HEK293 (cell line): ENCODE data around the gene SUPV3L1.
A peak's percentile ranks its signal among the peaks of the same experiment; 100 is the strongest.

Experiments
- CTCF ChIP-seq: fragments of 450-650 bp; formaldehyde crosslinking; IDR thresholded peaks from 2 replicates; pipeline ENCODE4 v1.5.1; 2016; ENCODE audit warnings: missing biosample characterization, missing genetic modification characterization
- GFI1B ChIP-seq: fragments of 450-650 bp; formaldehyde crosslinking; IDR thresholded peaks from 2 replicates; pipeline ENCODE4 v1.5.1; 2016; ENCODE audit warnings: missing biosample characterization, missing genetic modification characterization
- HOXC10 ChIP-seq: sonication (generic); formaldehyde crosslinking; IDR thresholded peaks from 2 replicates; pipeline ENCODE4 v1.8.1; 2023; ENCODE audit warnings: mild to moderate bottlenecking, missing genetic modification reagents
- MEIS1 ChIP-seq: sonication (generic); formaldehyde crosslinking; IDR thresholded peaks from 2 replicates; pipeline ENCODE4 v1.8.1; 2022; ENCODE audit warnings: missing genetic modification reagents, mild to moderate bottlenecking, borderline replicate concordance
- PBX3 ChIP-seq: sonication (generic); formaldehyde crosslinking; IDR thresholded peaks from 2 replicates; pipeline ENCODE4 v1.8.1; 2022; ENCODE audit warnings: mild to moderate bottlenecking, moderate library complexity, missing genetic modification reagents
- YY1 ChIP-seq: fragments of 450-650 bp; formaldehyde crosslinking; IDR thresholded peaks from 2 replicates; pipeline ENCODE4 v1.5.1; 2018; ENCODE audit warnings: missing biosample characterization, missing genetic modification characterization
- ZFP3 ChIP-seq: fragments of 450-650 bp; formaldehyde crosslinking; IDR thresholded peaks from 2 replicates; pipeline ENCODE4 v1.5.1; 2016; ENCODE audit warnings: low read depth, missing biosample characterization, missing genetic modification characterization
- ZNF214 ChIP-seq: fragments of 450-650 bp; formaldehyde crosslinking; IDR thresholded peaks from 2 replicates; pipeline ENCODE4 v1.5.1; 2017; ENCODE audit warnings: missing biosample characterization, mild to moderate bottlenecking, missing genetic modification characterization, borderline replicate concordance
- ZNF302 ChIP-seq: fragments of 450-650 bp; formaldehyde crosslinking; IDR thresholded peaks from 2 replicates; pipeline ENCODE4 v1.5.1; 2016; ENCODE audit warnings: missing biosample characterization, missing genetic modification characterization, low read depth
- ZNF423 ChIP-seq: fragments of 450-650 bp; formaldehyde crosslinking; IDR thresholded peaks from 2 replicates; pipeline ENCODE4 v1.5.1; 2016; ENCODE audit warnings: missing biosample characterization, missing genetic modification characterization
- ZNF521 ChIP-seq: fragments of 450-650 bp; formaldehyde crosslinking; IDR thresholded peaks from 2 replicates; pipeline ENCODE4 v1.5.1; 2017; ENCODE audit warnings: missing biosample characterization, mild to moderate bottlenecking, missing genetic modification characterization
- ZNF610 ChIP-seq: fragments of 450-650 bp; formaldehyde crosslinking; IDR thresholded peaks from 2 replicates; pipeline ENCODE4 v1.5.1; 2016; ENCODE audit warnings: missing biosample characterization, missing genetic modification characterization, borderline replicate concordance
- ZNF76 ChIP-seq: fragments of 450-650 bp; formaldehyde crosslinking; IDR thresholded peaks from 2 replicates; pipeline ENCODE4; 2016; ENCODE audit warnings: low read depth, missing biosample characterization, missing genetic modification characterization, borderline replicate concordance
- ZXDB ChIP-seq: fragments of 450-650 bp; formaldehyde crosslinking; IDR thresholded peaks from 2 replicates; pipeline ENCODE4 v1.5.1; 2016; ENCODE audit warnings: missing biosample characterization, missing genetic modification characterization

- no peak for TF ChIP-seq CTCF (tag by site-specific recombination)
- no peak for TF ChIP-seq ZNF423 (tag by site-specific recombination)
- peak; percentile 57 for TF ChIP-seq ZXDB (tag by site-specific recombination)
- no peak for TF ChIP-seq HOXC10
- no peak for TF ChIP-seq PBX3
- TF ChIP-seq ZNF76: peak; percentile 47; the same call in 1 of the 2 replicates
- no peak for TF ChIP-seq ZNF214 (tag by site-specific recombination)
- TF ChIP-seq ZFP3: no peak
- TF ChIP-seq ZNF521 (tag by site-specific recombination): no peak
- peak; percentile 19; the same call in 1 of the 2 replicates for TF ChIP-seq GFI1B
- TF ChIP-seq ZNF302 (tag by site-specific recombination): no peak
- TF ChIP-seq ZNF610: no peak
- TF ChIP-seq YY1 (tag by site-specific recombination): no peak
- TF ChIP-seq MEIS1: no peak
These were observed 37.2 kb downstream of the SUPV3L1 start for GRCh38 chr10:69217119-69217754.
